Measurements from ENCODE around the gene MAN2A2.
"Not testable (repeated sequence)": the region's sequence is repeated elsewhere in the genome, so short reads cannot be mapped to it uniquely, and the experiment has no call there.

The MAN2A2 gene

DNA sequence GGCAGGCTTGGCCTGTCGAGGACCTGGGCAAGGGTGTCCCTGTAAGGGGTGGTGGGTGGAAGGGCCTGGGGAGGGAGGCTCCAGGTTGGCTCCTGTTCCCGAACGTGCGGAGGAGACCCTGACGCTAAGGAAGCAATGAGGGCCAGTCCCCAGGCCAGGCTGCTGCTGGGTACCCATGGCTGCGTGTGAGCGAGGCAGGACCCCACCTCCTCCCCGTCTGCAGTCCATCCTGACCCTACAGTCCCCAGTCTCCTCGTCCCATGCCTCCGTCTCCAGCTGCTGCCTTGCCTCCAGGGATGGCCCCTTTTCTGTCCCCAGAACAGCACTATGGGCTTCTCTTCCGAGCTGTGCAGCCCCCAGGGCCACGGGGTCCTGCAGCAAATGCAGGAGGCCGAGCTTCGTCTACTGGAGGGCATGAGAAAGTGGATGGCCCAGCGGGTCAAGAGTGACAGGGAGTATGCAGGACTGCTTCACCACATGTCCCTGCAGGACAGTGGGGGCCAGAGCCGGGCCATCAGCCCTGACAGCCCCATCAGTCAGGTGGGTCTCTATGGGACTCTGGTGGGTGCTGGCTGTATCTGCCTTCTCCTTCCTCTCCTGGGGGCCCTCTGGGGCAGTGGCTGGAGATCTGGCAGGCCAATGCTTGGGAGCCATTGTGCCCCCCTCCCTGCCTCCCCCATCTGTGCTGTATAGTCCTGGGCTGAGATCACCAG lies 18.2 kb upstream of the MAN2A2 start:
- no peak for DNase-seq

DNA sequence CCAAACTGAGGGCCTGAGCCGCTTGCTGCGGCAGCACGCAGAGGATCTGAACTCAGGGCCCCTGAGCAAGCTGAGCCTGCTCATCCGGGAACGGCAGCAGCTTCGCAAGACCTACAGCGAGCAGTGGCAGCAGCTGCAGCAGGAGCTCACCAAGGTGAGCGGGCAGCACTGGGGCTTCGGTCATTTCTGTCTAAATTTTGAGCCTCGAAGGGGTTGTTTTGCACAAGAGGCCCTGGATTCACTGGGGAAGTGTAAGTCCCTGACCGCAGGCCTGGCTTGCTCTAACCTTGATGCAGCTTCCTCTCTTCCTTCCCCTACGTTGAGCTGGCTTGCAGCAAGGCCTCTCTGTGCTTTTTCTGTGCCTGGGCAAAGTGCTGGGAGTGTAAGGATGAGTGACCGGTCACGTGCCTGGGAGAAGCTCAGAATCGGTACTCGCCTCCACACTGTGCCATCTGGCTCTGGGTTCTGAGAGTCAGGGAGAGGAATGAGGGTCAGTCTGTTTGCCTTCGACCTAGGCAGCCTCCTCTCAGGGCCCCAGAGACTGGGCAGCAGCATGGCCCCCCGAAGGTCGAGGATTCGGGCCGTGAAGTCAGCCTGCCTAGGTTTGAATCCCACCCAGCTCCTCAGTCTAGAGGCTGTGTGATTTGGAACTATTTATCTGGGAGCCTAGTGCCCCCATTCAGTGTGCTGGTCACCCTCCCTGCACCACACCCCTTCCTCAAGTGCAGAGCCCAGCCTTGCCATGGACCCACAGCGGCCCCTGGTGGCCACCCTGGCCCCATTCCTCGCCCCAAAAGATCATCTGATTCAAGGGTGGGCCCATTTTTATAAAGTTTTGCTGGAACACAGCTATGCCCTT lies 17.4 kb upstream of the MAN2A2 start:
- DNase-seq: peak; percentile 77 to 80

GRCh38 chr15:90886291-90886614 lies 16.8 kb upstream of the MAN2A2 start:
- no peak for DNase-seq

DNA sequence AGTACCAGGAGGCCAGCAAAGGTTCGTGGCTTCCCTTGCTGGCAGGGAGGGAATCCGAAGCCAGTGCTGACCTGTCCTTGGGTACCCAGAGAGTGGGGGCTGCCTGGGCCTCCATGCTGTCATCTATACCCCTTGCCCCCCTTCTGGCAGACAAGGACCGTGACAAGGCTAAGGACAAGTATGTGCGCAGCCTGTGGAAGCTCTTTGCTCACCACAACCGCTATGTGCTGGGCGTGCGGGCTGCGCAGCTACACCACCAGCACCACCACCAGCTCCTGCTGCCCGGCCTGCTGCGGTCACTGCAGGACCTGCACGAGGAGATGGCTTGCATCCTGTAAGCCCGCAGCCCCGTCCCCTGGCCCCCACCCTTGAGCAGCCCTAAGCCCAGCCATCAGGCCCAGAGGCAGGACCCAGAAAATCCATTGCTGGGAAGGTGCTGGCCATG lies 16.0 kb upstream of the MAN2A2 start:
- DNase-seq: no peak

DNA sequence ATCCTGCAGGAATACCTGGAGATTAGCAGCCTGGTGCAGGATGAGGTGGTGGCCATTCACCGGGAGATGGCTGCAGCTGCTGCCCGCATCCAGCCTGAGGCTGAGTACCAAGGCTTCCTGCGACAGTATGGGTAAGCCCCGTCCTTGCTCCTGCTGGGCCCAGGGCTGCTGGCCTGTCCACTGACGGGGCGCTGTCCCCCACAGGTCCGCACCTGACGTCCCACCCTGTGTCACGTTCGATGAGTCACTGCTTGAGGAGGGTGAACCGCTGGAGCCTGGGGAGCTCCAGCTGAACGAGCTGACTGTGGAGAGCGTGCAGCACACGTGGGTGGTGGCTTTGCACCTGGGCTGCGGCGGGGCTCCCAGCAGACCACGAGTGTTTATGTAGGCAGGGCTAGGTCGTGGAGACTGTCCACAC lies 13.8 kb upstream of the MAN2A2 start:
- no peak for DNase-seq

- DNase-seq: no peak
Measured at GRCh38 chr15:90889736-90890456, 13.2 kb upstream of the MAN2A2 start.

- no peak for DNase-seq
Measured at GRCh38 chr15:90890839-90891238, 12.3 kb upstream of the MAN2A2 start.

- DNase-seq: no peak
Measured at GRCh38 chr15:90891346-90891949, 11.7 kb upstream of the MAN2A2 start.

- no peak for DNase-seq
Measured at GRCh38 chr15:90892023-90892422, 11.1 kb upstream of the MAN2A2 start.

DNA sequence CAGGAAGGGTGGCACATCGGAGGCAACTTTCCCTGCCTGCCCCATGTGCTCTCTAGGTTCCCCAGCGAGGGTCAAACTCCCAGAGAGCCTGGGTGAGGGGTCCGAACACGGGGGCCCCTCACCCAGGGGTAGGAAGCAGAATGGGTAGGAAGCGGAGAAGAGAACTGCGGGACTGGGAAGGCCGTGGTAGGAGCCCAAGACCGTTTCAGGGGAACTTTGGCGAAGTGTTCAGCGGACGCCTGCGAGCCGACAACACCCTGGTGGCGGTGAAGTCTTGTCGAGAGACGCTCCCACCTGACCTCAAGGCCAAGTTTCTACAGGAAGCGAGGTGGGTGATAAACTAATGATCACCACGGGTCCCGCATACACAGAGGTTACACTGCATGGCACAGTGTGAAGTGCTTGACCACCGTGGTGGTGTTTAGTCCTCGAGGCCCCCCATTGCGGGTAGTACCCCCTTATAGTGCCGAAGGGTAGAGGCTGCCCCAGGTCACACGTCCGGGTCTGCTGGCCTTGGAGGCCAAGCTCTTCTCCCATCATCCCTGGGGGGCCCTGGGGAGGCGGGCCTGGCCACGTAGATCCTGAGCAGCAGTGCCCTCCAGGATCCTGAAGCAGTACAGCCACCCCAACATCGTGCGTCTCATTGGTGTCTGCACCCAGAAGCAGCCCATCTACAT lies 10.5 kb upstream of the MAN2A2 start:
- DNase-seq: no peak

- DNase-seq: no peak
Measured at GRCh38 chr15:90893175-90894090, 9.7 kb upstream of the MAN2A2 start.

DNA sequence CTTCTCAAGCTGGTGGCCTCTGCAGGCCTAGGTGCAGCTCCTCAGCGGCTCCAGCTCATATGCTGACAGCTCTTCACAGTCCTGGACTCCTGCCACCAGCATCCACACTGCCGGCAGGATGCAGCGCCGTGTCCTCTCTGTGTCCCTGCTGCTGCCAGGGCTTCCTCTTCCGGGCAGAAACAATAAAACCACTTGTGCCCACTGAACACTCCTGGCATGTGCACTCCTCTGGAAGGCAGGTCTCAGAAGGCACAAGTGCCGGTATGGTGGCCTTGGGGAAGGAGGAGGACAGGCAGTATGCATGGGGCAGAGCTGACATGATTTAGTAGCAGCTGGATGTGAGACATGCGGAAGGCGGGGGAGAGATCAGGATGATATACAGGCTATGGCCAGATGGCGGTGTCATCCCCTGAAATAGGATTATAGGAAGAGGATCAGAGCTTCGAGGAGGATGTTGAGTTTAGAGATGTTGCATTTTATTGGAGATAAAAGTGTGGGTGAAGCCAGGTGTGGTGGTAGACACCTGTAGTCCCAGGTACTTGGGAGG lies 7.5 kb upstream of the MAN2A2 start:
- DNase-seq: no peak

- DNase-seq: not testable (repeated sequence)
Measured at GRCh38 chr15:90897131-90897655, 5.9 kb upstream of the MAN2A2 start.

DNA sequence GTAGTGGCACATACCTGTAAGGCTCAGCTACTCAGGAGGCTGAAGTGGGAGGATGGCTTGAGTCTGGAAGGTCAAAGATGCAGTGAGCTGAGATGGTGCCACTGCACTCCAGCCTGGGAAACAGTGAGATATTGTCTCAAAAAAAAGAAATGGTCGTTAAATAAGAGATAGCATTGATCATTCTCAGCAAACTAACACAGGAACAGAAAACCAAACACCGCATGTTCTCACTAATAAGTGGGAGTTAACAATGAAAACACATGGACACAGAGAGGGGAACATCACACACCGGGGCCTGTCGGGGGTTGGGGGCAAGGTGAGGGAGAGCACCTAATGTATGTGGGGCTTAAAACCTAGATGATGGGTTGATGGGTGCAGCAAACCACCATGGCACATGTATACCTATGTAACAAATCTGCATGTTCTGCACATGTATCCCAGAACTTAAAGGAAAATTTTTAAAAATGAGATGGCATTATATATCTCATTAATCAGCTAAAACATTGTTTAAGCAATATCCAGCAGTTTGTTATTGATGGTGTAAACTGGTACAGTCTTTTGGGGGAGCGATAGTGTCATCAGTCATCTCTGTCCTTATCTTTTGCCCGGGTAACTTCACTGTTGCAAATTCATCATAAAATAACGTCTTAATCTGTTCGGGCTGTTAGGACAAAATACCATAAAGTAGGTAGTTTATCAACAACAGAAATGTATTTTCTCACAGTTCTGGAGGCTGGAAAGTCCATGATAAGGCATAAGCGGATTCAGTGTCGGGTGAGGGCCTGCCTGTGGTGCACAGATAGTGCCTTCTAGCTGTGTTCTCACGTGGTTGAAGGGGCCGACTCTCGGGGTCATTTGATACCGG lies 1.7 kb upstream of the MAN2A2 start:
- no peak for DNase-seq

GRCh38 chr15:90902040-90902839 lies 862 bp upstream of the MAN2A2 start:
- DNase-seq: peak; percentile 67 to 78

DNA sequence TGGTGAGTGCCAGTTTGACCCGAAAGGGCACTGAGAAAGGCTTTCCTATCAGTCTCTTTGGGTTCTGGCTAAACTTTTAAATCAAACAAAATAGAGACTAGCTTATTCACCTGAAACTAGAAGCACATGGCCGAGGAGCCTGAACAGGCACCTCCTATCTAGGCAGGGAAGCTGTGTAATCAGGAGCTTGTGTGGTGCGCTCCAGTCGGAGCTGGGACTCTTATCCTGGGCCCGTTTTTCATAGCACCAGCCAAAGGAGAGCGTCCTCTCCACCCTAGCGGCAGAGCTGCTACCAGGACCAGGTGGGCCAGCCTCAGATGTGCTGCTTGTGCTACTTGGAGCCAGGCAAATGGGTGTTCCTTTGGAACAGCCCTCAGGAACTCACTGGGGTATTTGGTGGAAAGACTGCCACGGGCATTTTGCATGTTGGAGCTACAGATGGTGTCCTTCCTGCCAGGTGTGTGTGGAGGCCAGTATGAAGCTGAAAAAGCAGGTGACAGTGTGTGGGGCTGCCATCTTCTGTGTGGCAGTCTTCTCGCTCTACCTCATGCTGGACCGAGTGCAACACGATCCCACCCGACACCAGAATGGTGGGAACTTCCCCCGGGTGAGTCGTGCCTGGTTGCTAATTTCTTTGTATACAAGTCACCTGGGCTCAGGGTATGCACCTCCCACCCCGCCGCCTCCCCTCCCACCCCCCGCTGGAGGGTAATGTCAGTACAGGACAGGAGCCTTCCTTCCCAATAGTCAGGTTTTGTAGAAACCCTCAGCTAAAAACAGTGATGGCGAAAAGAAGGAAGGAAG lies 833 bp downstream of the MAN2A2 start:
- no peak for DNase-seq

DNA sequence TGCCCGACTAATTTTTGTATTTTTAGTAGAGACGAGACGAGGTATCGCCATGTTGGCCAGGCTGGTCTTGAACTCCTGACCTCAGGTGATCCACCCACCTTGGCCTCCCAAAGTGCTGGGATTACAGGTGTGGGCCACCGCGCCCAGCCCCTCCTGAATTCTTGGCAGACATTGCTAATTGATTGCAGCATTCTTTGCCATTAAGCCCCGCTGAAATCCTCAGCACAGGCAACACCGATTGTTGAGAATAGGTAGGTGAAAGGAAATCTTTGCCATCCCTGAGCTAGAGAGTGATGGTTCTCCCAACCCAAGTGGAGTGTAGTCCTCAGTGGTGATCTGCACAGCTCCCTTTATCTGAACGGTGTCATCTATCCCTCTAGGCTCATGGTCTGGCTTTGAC lies 1.6 kb downstream of the MAN2A2 start:
- no peak for DNase-seq

Measured in CD4-positive, alpha-beta T cell treated with Interferon alpha-2 for 1 hour (primary cell).